Natural killer cell (primary cell): ENCODE measurements around the gene LRP8. TPM values are rescaled to one million over a fixed set of nuclear protein-coding genes. Genes with fewer than 3 reads are reported as not detected.

Source experiments
- ATAC-seq, 3 donors: fragments of 150-1000 bp in 2 of 3; fragments of 200-7000 bp in 1 of 3; cut with Tn5 transposase; 1 replicate in 1 of 3; 2 replicates in 2 of 3; pipeline ENCODE4 v1.10.0; 2021; ENCODE audit warnings: mild to moderate bottlenecking in 2 of 3, moderate library complexity in 2 of 3
- DNase-seq, 2 donors: peaks; one replicate each; pipeline versions ENCODE4 v3.0.0 to v3.0.0-alpha.2; 2013 to 2021; ENCODE audit warnings: mixed read lengths in 1 of 2
- H3K27ac ChIP-seq: one replicate; pipeline ENCODE4 v1.5.1; 2013; ENCODE audit warnings: mild to moderate bottlenecking, low read length
- H3K27me3 ChIP-seq: one replicate; pipeline ENCODE4 v1.6.1; 2013; ENCODE audit warnings: low read length; ENCODE audit not compliant: control insufficient read depth, insufficient read depth
- H3K36me3 ChIP-seq: one replicate; pipeline ENCODE4 v1.6.1; 2013; ENCODE audit warnings: low read length; ENCODE audit not compliant: control insufficient read depth, insufficient read depth
- H3K4me1 ChIP-seq: one replicate; pipeline ENCODE4 v1.6.1; 2013; ENCODE audit warnings: low read length; ENCODE audit not compliant: control insufficient read depth, insufficient read depth
- H3K4me3 ChIP-seq: one replicate; pipeline ENCODE4 v1.5.1; 2013; ENCODE audit warnings: low read length
- H3K9me3 ChIP-seq: one replicate; pipeline ENCODE4 v1.6.1; 2013; ENCODE audit warnings: low read length; ENCODE audit not compliant: control insufficient read depth, insufficient read depth
- H3K27ac Mint-ChIP-seq, 2 donors: one replicate each; pipeline ENCODE4 v1.8.0; 2022; ENCODE audit warnings: mild to moderate bottlenecking in 2 of 2, mixed read lengths in 2 of 2, moderate library complexity in 1 of 2
- H3K27me3 Mint-ChIP-seq, 2 donors: one replicate each; pipeline ENCODE4 v1.8.0; 2022; ENCODE audit warnings: low read depth in 2 of 2, mixed read lengths in 2 of 2
- H3K36me3 Mint-ChIP-seq: one replicate; pipeline ENCODE4 v1.8.0; 2022; ENCODE audit warnings: mixed read lengths
- H3K4me1 Mint-ChIP-seq, 2 donors: one replicate each; pipeline ENCODE4 v1.8.0; 2022; ENCODE audit warnings: mixed read lengths in 2 of 2
- H3K4me3 Mint-ChIP-seq: one replicate; pipeline ENCODE4 v1.8.0; 2022; ENCODE audit warnings: mild to moderate bottlenecking, moderate library complexity, mixed read lengths
- H3K9me3 Mint-ChIP-seq, 2 donors: one replicate each; pipeline ENCODE4 v1.8.0; 2022; ENCODE audit warnings: mixed read lengths in 2 of 2
- CTCF ChIP-seq: fragments of 200-600 bp; IDR thresholded peaks from one replicate; pipeline ENCODE4 v1.8.0; 2022; ENCODE audit warnings: antibody characterized with exemption
- WGBS: methylation state at CpG from one replicate; pipeline ENCODE4 v1.1.7; 2013; ENCODE audit warnings: missing lambda C conversion rate; ENCODE audit not compliant: insufficient coverage; 5-methylcytosine and 5-hydroxymethylcytosine counted together
- intact Hi-C: fragments of 100-400 bp; cut with micrococcal nuclease; formaldehyde crosslinking; loops from one replicate; pipeline ENCODE4 v1.14.2; 2022
- total RNA-seq, 4 donors: library from RNA; stranded (reverse); fragments of 120-200 nt in 1 of 4; gene quantifications; one replicate each; pipeline versions ENCODE4 v1.2.3 to v1.2.4, GENCODE V29; 2013 to 2022

The LRP8 gene
- total RNA-seq, 3 donors from 2014 or later (not counting 1 experiment from before 2014, with no cell fraction given) = 23.2 to 27.3 (median 24.9) TPM

- Histone ChIP-seq H3K9me3 (no peaks in the 10 kb centered on the region), H3K27me3 (no peaks in the 10 kb centered on the region), H3K36me3 (peaks cover 6% of the 10 kb centered on the region), H3K4me3 (no peak overlapping the region), H3K4me1 (no peaks in the 10 kb centered on the region), H3K27ac (no peak overlapping the region)
- Mint-ChIP-seq H3K36me3 (no peaks in the 10 kb centered on the region), H3K4me3 (no peak overlapping the region), H3K9me3 (no peaks in the 10 kb centered on the region), H3K4me1 (peaks cover 5 to 6% of the 10 kb centered on the region in 2 donors), H3K27ac (no peak overlapping the region), H3K27me3 (no peaks in the 10 kb centered on the region)
- DNase-seq = no peak
- ATAC-seq = no peak
- whole genome bisulfite sequencing = 98% methylated on average over 5 of the region's 5 CpGs
- no peak for TF ChIP-seq CTCF
- intact Hi-C loops = loop anchor here (5.0 kb wide), 1 partner anchor 195 kb away; no protein-coding TSS in a partner anchor
These were observed 50.5 kb downstream of the LRP8 start for GRCh38 chr1:53277326-53277725.

GRCh38 chr1:53276902-53277281 is 51.0 kb downstream of the LRP8 start:
- no peaks in the 10 kb centered on the region for H3K9me3 Mint-ChIP-seq
- Histone ChIP-seq H3K4me3 (no peak overlapping the region), H3K4me1 (no peaks in the 10 kb centered on the region), H3K27me3 (no peaks in the 10 kb centered on the region), H3K9me3 (no peaks in the 10 kb centered on the region), H3K27ac (no peak overlapping the region), H3K36me3 (peaks cover 6% of the 10 kb centered on the region)
- no peak for TF ChIP-seq CTCF
- no peaks in the 10 kb centered on the region for H3K36me3 Mint-ChIP-seq
- 96% methylated on average over 46 of the region's 46 CpGs for WGBS
- intact Hi-C loops = loop anchor here (5.0 kb wide), 1 partner anchor 195 kb away; no protein-coding TSS in a partner anchor
- no peak overlapping the region for H3K27ac Mint-ChIP-seq
- H3K4me1 Mint-ChIP-seq = peaks cover 3 to 6% of the 10 kb centered on the region in 2 donors
- ATAC-seq (no peak), DNase-seq (no peak)
- no peak overlapping the region for H3K4me3 Mint-ChIP-seq
- no peaks in the 10 kb centered on the region for H3K27me3 Mint-ChIP-seq

GRCh38 chr1:53276153-53276901 is 51.5 kb downstream of the LRP8 start:
- 98% methylated on average over 48 of the region's 48 CpGs for whole genome bisulfite sequencing
- DNase-seq (no peak), ATAC-seq (no peak)
- Mint-ChIP-seq H3K27me3 (no peaks in the 10 kb centered on the region), H3K36me3 (no peaks in the 10 kb centered on the region), H3K9me3 (no peaks in the 10 kb centered on the region), H3K27ac (no peak overlapping the region), H3K4me3 (no peak overlapping the region), H3K4me1 (peaks cover 0 to 6% of the 10 kb centered on the region in 2 donors)
- no peaks in the 10 kb centered on the region for H3K4me1 ChIP-seq
- no peak for TF ChIP-seq CTCF
- no peaks in the 10 kb centered on the region for H3K9me3 ChIP-seq
- peaks cover 6% of the 10 kb centered on the region for H3K36me3 ChIP-seq
- no peak overlapping the region for H3K27ac ChIP-seq
- no peak overlapping the region for H3K4me3 ChIP-seq
- no peaks in the 10 kb centered on the region for H3K27me3 ChIP-seq
- intact Hi-C loops = loop anchor here (5.0 kb wide), 1 partner anchor 196 kb away; no protein-coding TSS in a partner anchor
